SU-DHL-6 (cell line): ENCODE results near the gene FSD1.

Experiments used
- H2AFZ ChIP-seq: fragments of 200-600 bp; sonication (generic); 2 replicates; pipeline ENCODE4 v1.6.1; 2014; ENCODE audit warnings: low read depth, mild to moderate bottlenecking, moderate library complexity, mixed read lengths, antibody characterized with exemption, low read length; ENCODE audit not compliant: severe bottlenecking
- H3F3A ChIP-seq: fragments of 200-600 bp; shearing (Covaris generic); 2 replicates; pipeline ENCODE4 v1.6.0; 2016; ENCODE audit warnings: antibody characterized with exemption, mild to moderate bottlenecking; ENCODE audit not compliant: insufficient read depth
- H3K27ac ChIP-seq: fragments of 200-600 bp; sonication (generic); 2 replicates; pipeline ENCODE4 v1.5.1; 2016; ENCODE audit warnings: low read depth, mild to moderate bottlenecking, low read length, moderate library complexity, mixed read lengths
- H3K27me3 ChIP-seq: fragments of 200-600 bp; sonication (generic), shearing (Covaris generic); 2 replicates; pipeline ENCODE4 v1.6.0; 2014; ENCODE audit warnings: mild to moderate bottlenecking, low read length
- H3K36me3 ChIP-seq: fragments of 200-600 bp; sonication (generic); 2 replicates; pipeline ENCODE4 v1.6.1; 2014; ENCODE audit warnings: mild to moderate bottlenecking, low read length, mixed read lengths
- H3K4me2 ChIP-seq: fragments of 300-600, 200-600 bp; shearing (Covaris generic), sonication (generic); 2 replicates; pipeline ENCODE4 v1.6.0; 2014; ENCODE audit warnings: low read length, low read depth, mild to moderate bottlenecking; ENCODE audit not compliant: poor library complexity, severe bottlenecking
- H3K4me3 ChIP-seq: fragments of 200-600 bp; sonication (generic); 2 replicates; pipeline ENCODE4 v1.5.1; 2014; ENCODE audit warnings: antibody characterized with exemption, low read length, mild to moderate bottlenecking, mixed read lengths; ENCODE audit not compliant: insufficient read depth, poor library complexity, severe bottlenecking
- H3K79me2 ChIP-seq: fragments of 200-600 bp; sonication (generic); 2 replicates; pipeline ENCODE4 v1.6.1; 2014; ENCODE audit warnings: mild to moderate bottlenecking, low read length, moderate library complexity; ENCODE audit not compliant: insufficient read depth
- H3K9ac ChIP-seq: fragments of 200-600 bp; sonication (generic); 2 replicates; pipeline ENCODE4 v1.7.0; 2014; ENCODE audit warnings: mild to moderate bottlenecking, low read length
- H3K9me2 ChIP-seq: fragments of 200-600 bp; sonication (generic); replicated peaks from 2 replicates; pipeline ENCODE4 v1.6.1; 2014; ENCODE audit warnings: low read length; ENCODE audit not compliant: insufficient read depth
- H3K9me3 ChIP-seq: fragments of 200-600 bp; sonication (generic); 2 replicates; pipeline ENCODE4 v1.6.1; 2014; ENCODE audit warnings: low read length, mixed read lengths; ENCODE audit not compliant: insufficient read depth
- H4K20me1 ChIP-seq: fragments of 200-600 bp; sonication (generic); 2 replicates; pipeline ENCODE4 v1.6.1; 2014; ENCODE audit warnings: low read depth, mild to moderate bottlenecking, antibody characterized with exemption, low read length, moderate library complexity, mixed read lengths
- CTCF ChIP-seq: fragments of 200-600 bp; sonication (generic); IDR thresholded peaks from one replicate; pipeline ENCODE4 v1.5.1; 2017; ENCODE audit warnings: antibody characterized with exemption, mild to moderate bottlenecking, low read length, moderate library complexity; ENCODE audit not compliant: insufficient read depth, poor library complexity, severe bottlenecking
- EZH2phosphoT487 ChIP-seq: fragments of 200-600 bp; sonication (generic), shearing (Covaris generic); conservative IDR thresholded peaks from 2 replicates; pipeline ENCODE4 v1.6.1; 2018; ENCODE audit warnings: mild to moderate bottlenecking, antibody characterized with exemption, low read length, moderate library complexity, mixed read lengths

The FSD1 gene

GRCh38 chr19:4304538-4305256 lies at the start of gene FSD1:
TSS of gene FSD1 (plus strand) at chr19:4304598. CDS start at chr19:4304747, 149 bp downstream.
- H3K9me2 ChIP-seq = no peaks in the 10 kb centered on the region
- no peaks in the 10 kb centered on the region for H3F3A ChIP-seq
- no peaks in the 10 kb centered on the region for H3K36me3 ChIP-seq
- peak within 1 kb of the TSS; percentile 51; the same call in 1 of the 2 replicates for H3K9ac ChIP-seq
- no peaks in the 10 kb centered on the region for H3K27me3 ChIP-seq
- H3K4me2 ChIP-seq = peak within 1 kb of the TSS; percentile 31
- H2AFZ ChIP-seq = peak within 1 kb of the TSS; percentile 2
- no peak within 1 kb of the TSS for H3K27ac ChIP-seq
- no peak for TF ChIP-seq CTCF
- TF ChIP-seq EZH2phosphoT487 = no peak
- no peaks in the 10 kb centered on the region for H3K9me3 ChIP-seq
- no peaks in the 10 kb centered on the region for H4K20me1 ChIP-seq
- H3K79me2 ChIP-seq = no peaks in the 10 kb centered on the region
- H3K4me3 ChIP-seq = peak within 1 kb of the TSS; percentile 56

- Histone ChIP-seq H3F3A (no peaks in the 10 kb centered on the region), H3K9me3 (no peaks in the 10 kb centered on the region), H3K9ac (no peak overlapping the region), H3K79me2 (no peaks in the 10 kb centered on the region), H3K27ac (no peak overlapping the region), H3K4me3 (no peak overlapping the region), H4K20me1 (no peaks in the 10 kb centered on the region), H3K27me3 (no peaks in the 10 kb centered on the region), H3K4me2 (no peak overlapping the region), H3K36me3 (peaks cover 22% of the 10 kb centered on the region), H2AFZ (no peak overlapping the region), H3K9me2 (no peaks in the 10 kb centered on the region)
- TF ChIP-seq CTCF (peak; percentile 36), EZH2phosphoT487 (no peak)
Measured at GRCh38 chr19:4256563-4256962, 47.8 kb upstream of the FSD1 start.

- Histone ChIP-seq H3K4me3 (no peak overlapping the region), H3K9me3 (no peaks in the 10 kb centered on the region), H2AFZ (no peak overlapping the region), H3K36me3 (peaks cover 22% of the 10 kb centered on the region), H3K79me2 (no peaks in the 10 kb centered on the region), H3F3A (no peaks in the 10 kb centered on the region), H3K4me2 (no peak overlapping the region), H3K9ac (no peak overlapping the region), H3K27me3 (no peaks in the 10 kb centered on the region), H3K27ac (no peak overlapping the region), H3K9me2 (no peaks in the 10 kb centered on the region), H4K20me1 (no peaks in the 10 kb centered on the region)
- no peak for TF ChIP-seq CTCF
- no peak for TF ChIP-seq EZH2phosphoT487
Measured at GRCh38 chr19:4257025-4257424, 47.4 kb upstream of the FSD1 start.
